Right lobe of liver (tissue), 6 donors: ENCODE measurements around the gene AGO1. TPM values are rescaled to one million over a fixed set of nuclear protein-coding genes. Genes with fewer than 3 reads are reported as not detected.
A peak's percentile ranks its signal among the peaks of the same experiment; 100 is the strongest.

ENCODE experiments used
- ATAC-seq, 4 donors: fragments of 200-7000 bp; cut with Tn5 transposase; one replicate each; pipeline ENCODE4 v1.9.1; 2020; ENCODE audit warnings: mild to moderate bottlenecking in 4 of 4, moderate library complexity in 4 of 4
- DNase-seq, 3 donors: peaks; one replicate each; pipeline ENCODE4 v3.0.0-alpha.2; 2020
- H3K27ac ChIP-seq, 3 donors: fragments of 200-600 bp; one replicate each; pipeline ENCODE4 v1.8.0; 2022
- H3K27me3 ChIP-seq, 2 donors: fragments of 200-600 bp; one replicate each; pipeline ENCODE4 v1.8.0; 2022
- H3K36me3 ChIP-seq, 4 donors: fragments of 200-600 bp; sonication (generic) in 1 of 4; one replicate each; pipeline versions ENCODE4 v1.5.1 to v1.8.0; 2017 to 2022; ENCODE audit warnings: control low read depth in 1 of 4
- H3K4me1 ChIP-seq, 4 donors: fragments of 200-600 bp; sonication (generic) in 1 of 4; one replicate each; pipeline versions ENCODE4 v1.5.1 to v1.8.0; 2017 to 2022; ENCODE audit warnings: control low read depth in 1 of 4
- H3K4me3 ChIP-seq, 3 donors: fragments of 200-600 bp; one replicate each; pipeline ENCODE4 v1.8.0; 2022
- H3K9me3 ChIP-seq, 4 donors: fragments of 200-600 bp; sonication (generic) in 1 of 4; one replicate each; pipeline versions ENCODE4 v1.5.1 to v1.8.0; 2017 to 2022; ENCODE audit warnings: control low read depth in 1 of 4
- POLR2A ChIP-seq: fragments of 450-650 bp; IDR thresholded peaks from one replicate; pipeline ENCODE4 v1.6.1; 2017; ENCODE audit warnings: antibody characterized with exemption, mild to moderate bottlenecking
- WGBS: methylation state at CpG from one replicate; pipeline ENCODE4 v1.1.6; 2018; ENCODE audit warnings: low coverage, low lambda C conversion rate; ENCODE audit not compliant: insufficient coverage; ENCODE audit errors: missing lambda C conversion rate; 5-methylcytosine and 5-hydroxymethylcytosine counted together
- intact Hi-C, 2 donors: fragments of 100-400 bp; cut with DNase I; formaldehyde crosslinking; loops; one replicate each; pipeline versions ENCODE4 v1.11.2 to v1.14.1; 2022
- total RNA-seq, 6 experiments: library from RNA; depleted of rRNA in 2 of 6; stranded (reverse); fragments of >200 nt in 2 of 6; fragmentation: NEBNext Ultra II Directional in 3 of 6; extraction: Animal tissue kit (Norgen Biotek cat#: 25700) in 3 of 6; gene quantifications; one replicate each; pipeline versions ENCODE4 v1.1.0 to v1.2.4, GENCODE V29; 2016 to 2023
- TF ChIP-seq, protein P1 (sequence below), 4 donors: fragments of 200-600 bp in 3 of 4; fragments of 450-650 bp in 1 of 4; IDR thresholded peaks; one replicate each; pipeline versions ENCODE4 v1.5.1 to v1.8.0; 2016 to 2022; ENCODE audit warnings: antibody characterized with exemption in 4 of 4, mild to moderate bottlenecking in 2 of 4
- donor health status: DM: no; HTN: yes; CAD: no.
- donor health status: DM: no; HTN: no; CAD: no.
- donor health status: DM: no; HTN: no; CAD: no.
- donor health status: DM: no; HTN: yes; CAD: no.
- donor health status: DM: no; HTN: yes; CAD: no.

Gene AGO1
- total RNA-seq, 6 experiments from 2014 or later = 8.7 to 11.2 (median 10.5) TPM

DNA sequence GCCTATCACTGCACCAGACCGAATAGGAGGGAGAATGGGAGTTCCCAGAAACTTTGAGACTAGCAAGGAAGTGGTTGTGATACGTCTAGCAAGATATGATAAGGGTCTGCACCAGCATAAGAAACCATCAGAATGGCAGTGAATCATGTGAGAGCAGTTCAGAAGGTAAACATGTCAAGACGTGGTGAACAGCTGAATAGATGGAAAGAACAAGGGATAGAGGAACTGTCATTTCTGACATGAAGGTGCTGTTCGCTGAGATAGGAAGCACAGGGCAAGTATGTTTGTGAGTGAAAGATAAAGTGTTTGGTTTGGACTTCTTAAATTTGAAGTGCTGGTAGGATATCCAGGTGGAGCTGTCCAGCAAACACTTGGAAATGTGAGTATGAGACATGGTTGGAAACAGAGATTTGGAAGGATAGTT, 1.1 kb upstream of the AGO1 start:
- Histone ChIP-seq H3K9me3 (no peaks in the 10 kb centered on the region), H3K27me3 (no peaks in the 10 kb centered on the region), H3K4me3 (no peak overlapping the region), H3K4me1 (peaks cover 0 to 7% (median 0%) of the 10 kb centered on the region in 4 donors), H3K27ac (no peak overlapping the region), H3K36me3 (no peaks in the 10 kb centered on the region)
- intact Hi-C loops = loop anchor here in 1 of 2 donors (5.0 kb wide), 1 partner anchor 205 kb away; the partner anchor contains the start of gene ADPRS
- DNase-seq = no peak
- no peak for TF ChIP-seq POLR2A
- TF ChIP-seq, protein P1, sequence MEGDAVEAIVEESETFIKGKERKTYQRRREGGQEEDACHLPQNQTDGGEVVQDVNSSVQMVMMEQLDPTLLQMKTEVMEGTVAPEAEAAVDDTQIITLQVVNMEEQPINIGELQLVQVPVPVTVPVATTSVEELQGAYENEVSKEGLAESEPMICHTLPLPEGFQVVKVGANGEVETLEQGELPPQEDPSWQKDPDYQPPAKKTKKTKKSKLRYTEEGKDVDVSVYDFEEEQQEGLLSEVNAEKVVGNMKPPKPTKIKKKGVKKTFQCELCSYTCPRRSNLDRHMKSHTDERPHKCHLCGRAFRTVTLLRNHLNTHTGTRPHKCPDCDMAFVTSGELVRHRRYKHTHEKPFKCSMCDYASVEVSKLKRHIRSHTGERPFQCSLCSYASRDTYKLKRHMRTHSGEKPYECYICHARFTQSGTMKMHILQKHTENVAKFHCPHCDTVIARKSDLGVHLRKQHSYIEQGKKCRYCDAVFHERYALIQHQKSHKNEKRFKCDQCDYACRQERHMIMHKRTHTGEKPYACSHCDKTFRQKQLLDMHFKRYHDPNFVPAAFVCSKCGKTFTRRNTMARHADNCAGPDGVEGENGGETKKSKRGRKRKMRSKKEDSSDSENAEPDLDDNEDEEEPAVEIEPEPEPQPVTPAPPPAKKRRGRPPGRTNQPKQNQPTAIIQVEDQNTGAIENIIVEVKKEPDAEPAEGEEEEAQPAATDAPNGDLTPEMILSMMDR (IDR thresholded peaks at IDR 0.05) = no peak
- ATAC-seq = no peak
- 49% methylated on average over 4 of the region's 4 CpGs for WGBS

DNA sequence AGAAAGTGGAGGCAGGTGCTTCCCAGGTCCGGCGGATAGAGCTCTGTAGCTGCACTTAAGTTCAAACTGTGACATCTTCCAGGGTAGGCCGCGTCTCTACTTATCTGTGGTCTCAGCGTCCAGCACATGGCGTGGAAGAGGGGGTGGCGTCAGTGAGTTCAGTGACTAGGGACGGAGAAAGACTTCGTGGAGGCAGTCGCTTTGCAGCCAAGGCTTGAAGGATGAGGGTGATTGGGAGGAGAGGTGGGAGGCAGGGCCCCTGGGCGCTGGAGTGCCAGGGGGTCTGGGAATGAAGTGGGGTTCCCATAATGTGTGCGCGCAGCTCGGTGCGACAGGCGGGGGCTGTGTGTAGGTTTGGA, 444 bp upstream of the AGO1 start:
- Histone ChIP-seq H3K9me3 (no peaks in the 10 kb centered on the region), H3K27me3 (no peaks in the 10 kb centered on the region), H3K36me3 (no peaks in the 10 kb centered on the region), H3K27ac (no peak overlapping the region), H3K4me3 (peak overlapping the region; percentile 90 to 94 (median 93)), H3K4me1 (peaks cover 0 to 7% (median 0%) of the 10 kb centered on the region in 4 donors)
- TF ChIP-seq POLR2A = no peak
- TF ChIP-seq, protein P1 (IDR thresholded peaks at IDR 0.05) = no peak
- intact Hi-C loops = loop anchor here in 1 of 2 donors (5.0 kb wide), 1 partner anchor 205 kb away; the partner anchor contains the start of gene ADPRS
- ATAC-seq = no peak
- DNase-seq = peak in 1 of 3 donors; percentile 48
- WGBS = 49% methylated on average over 15 of the region's 16 CpGs

DNA sequence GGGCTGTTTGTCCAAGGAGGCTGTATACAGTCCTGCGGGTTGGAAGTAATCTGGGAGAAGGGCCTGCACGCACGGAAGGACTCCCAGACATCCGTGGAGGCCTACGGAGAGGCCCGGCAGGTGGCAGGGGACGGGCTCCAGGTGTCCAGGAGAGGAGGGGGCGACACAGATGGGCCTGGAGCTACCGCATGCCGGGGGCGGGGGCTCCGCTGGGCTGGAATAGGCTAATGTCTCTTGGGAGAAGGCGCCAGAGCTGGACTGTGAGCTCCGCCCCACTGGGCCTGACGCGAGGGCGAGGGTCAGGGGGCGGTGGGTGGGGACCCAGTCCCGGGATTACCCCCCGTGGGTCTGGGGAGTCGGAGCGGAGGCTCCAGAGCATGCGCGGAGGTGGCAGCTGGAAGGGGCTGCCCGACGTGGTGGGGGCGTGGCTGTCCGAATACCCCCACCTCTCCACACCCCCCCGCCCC, 659 bp downstream of the AGO1 start:
- TF ChIP-seq, protein P1 (IDR thresholded peaks at IDR 0.05) = no peak
- no peak for TF ChIP-seq POLR2A
- Histone ChIP-seq H3K4me3 (peak overlapping the region; percentile 90 to 94 (median 93)), H3K36me3 (no peaks in the 10 kb centered on the region), H3K27me3 (no peaks in the 10 kb centered on the region), H3K27ac (peak overlapping the region; percentile 7 to 68 (median 56)), H3K4me1 (peaks cover 0 to 7% (median 0%) of the 10 kb centered on the region in 4 donors), H3K9me3 (no peaks in the 10 kb centered on the region)
- intact Hi-C loops = loop anchor here in 1 of 2 donors (5.0 kb wide), 1 partner anchor 204 kb away; the partner anchor contains the start of gene ADPRS
- peak; percentile 29 to 52 (median 41) for ATAC-seq
- WGBS = 0% methylated on average over 7 of the region's 29 CpGs
- DNase-seq = peak; percentile 48 to 68 (median 63)

DNA sequence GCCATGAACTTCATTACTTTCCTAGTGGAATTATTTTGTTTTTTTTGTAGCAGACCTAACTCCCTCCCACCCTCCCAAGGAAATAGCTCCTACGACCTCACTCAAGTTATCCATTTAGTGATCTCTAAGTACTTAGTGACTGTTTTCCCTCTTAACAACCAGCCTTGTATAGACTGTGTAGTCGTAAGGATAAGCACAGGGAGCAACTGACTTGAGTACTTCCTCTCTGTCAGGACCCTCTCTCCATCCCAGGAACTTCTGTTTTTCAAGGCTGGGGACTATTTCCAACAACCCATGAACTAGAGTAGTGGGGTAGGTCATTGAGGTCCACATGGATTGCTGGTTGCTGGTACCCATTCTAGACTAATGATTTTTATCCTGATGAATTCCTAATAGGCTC, 1.9 kb downstream of the AGO1 start:
- Histone ChIP-seq H3K27me3 (no peaks in the 10 kb centered on the region), H3K27ac (no peak overlapping the region), H3K4me1 (peaks cover 0 to 4% (median 0%) of the 10 kb centered on the region in 4 donors), H3K4me3 (no peak overlapping the region), H3K9me3 (no peaks in the 10 kb centered on the region), H3K36me3 (no peaks in the 10 kb centered on the region)
- WGBS = 45% methylated on average over 2 of the region's 2 CpGs
- intact Hi-C loops = loop anchor here in 1 of 2 donors (5.0 kb wide), 1 partner anchor 202 kb away; the partner anchor contains the start of gene ADPRS
- no peak for TF ChIP-seq POLR2A
- TF ChIP-seq, protein P1 (IDR thresholded peaks at IDR 0.05) = no peak
- no peak for DNase-seq
- no peak for ATAC-seq
